SJCRH30 (cell line): ENCODE results near the gene NUP54. TPM values are rescaled to one million over a fixed set of nuclear protein-coding genes. Genes with fewer than 3 reads are reported as not detected.

Experiments
- DNase-seq, 2 experiments: peaks; one replicate each; pipeline ENCODE4 v3.0.0-alpha.2; 2015 to 2020
- H3K27ac ChIP-seq: fragments of 250-450 bp; sonication (Bioruptor Pico); 2 replicates; pipeline ENCODE4 v1.5.1; 2020; ENCODE audit warnings: mild to moderate bottlenecking, moderate library complexity
- H3K27me3 ChIP-seq: fragments of 250-450 bp; sonication (Bioruptor Pico); 2 replicates; pipeline ENCODE4 v1.5.1; 2020; ENCODE audit warnings: mild to moderate bottlenecking, moderate library complexity
- H3K36me3 ChIP-seq: fragments of 250-450 bp; sonication (Bioruptor Pico); 2 replicates; pipeline ENCODE4 v1.5.1; 2020; ENCODE audit warnings: mild to moderate bottlenecking, moderate library complexity
- H3K4me1 ChIP-seq: fragments of 250-450 bp; sonication (Bioruptor Pico); 2 replicates; pipeline ENCODE4 v1.5.1; 2020; ENCODE audit warnings: mild to moderate bottlenecking, moderate library complexity
- H3K4me3 ChIP-seq: fragments of 250-450 bp; sonication (Bioruptor Pico); 2 replicates; pipeline ENCODE4 v1.5.1; 2020; ENCODE audit warnings: mild to moderate bottlenecking, moderate library complexity
- H3K9me3 ChIP-seq: fragments of 250-450 bp; sonication (Bioruptor Pico); replicated peaks from 2 replicates; pipeline ENCODE4 v1.5.1; 2020; ENCODE audit warnings: mild to moderate bottlenecking, moderate library complexity
- total RNA-seq: library from RNA; depleted of rRNA; stranded (reverse); fragments of >200 nt; shearing (Covaris generic); gene quantifications from 2 replicates; pipeline ENCODE4 v1.2.3, GENCODE V29; 2014; rRNA removed

NUP54 gene
- total RNA-seq, 1 experiment from 2014 or later: 117 TPM

GRCh38 chr4:76072760-76073159, 75.4 kb downstream of the NUP54 start:
- no peaks in the 10 kb centered on the region for H3K27me3 ChIP-seq
- H3K9me3 ChIP-seq: no peaks in the 10 kb centered on the region
- H3K36me3 ChIP-seq: no peaks in the 10 kb centered on the region; the same call in 1 of the 2 replicates
- no peak overlapping the region for H3K4me3 ChIP-seq
- no peak overlapping the region for H3K27ac ChIP-seq
- no peak for DNase-seq
- no peaks in the 10 kb centered on the region for H3K4me1 ChIP-seq

DNA sequence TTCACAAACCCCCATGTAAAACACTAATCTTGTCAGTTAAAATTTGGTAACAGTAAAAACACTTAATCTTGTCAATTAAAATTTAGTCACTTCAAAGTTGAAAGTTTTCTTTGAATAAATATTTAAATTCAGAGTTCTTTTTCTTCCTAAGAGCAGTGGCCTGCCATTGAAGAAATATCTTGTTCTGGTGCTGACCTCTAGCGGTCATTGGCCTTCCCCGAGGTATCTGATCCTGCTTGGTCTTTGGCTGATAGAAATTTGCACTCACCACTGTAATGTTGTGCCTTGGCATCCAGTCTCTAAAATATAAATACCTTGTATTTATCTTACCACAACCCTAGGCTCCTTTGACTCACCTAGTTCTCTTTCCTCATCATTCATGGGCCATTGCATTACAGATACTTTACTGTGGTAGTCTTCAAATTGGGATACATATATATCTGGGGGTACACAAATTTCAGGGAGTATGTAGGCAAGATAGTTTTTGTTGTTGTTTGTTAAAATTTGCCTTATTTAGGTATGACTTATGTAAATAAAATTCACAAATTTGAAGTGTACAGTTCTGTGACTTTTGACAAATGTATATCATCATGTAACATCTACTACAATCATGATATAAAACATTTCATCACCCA, 80.4 kb downstream of the NUP54 start:
- Histone ChIP-seq H3K4me1 (no peaks in the 10 kb centered on the region), H3K9me3 (no peaks in the 10 kb centered on the region), H3K36me3 (no peaks in the 10 kb centered on the region), H3K27ac (no peak overlapping the region), H3K27me3 (no peaks in the 10 kb centered on the region), H3K4me3 (no peak overlapping the region)
- peak; percentile 66 to 87 for DNase-seq

GRCh38 chr4:76066546-76066945, 81.7 kb downstream of the NUP54 start:
- no peaks in the 10 kb centered on the region for H3K9me3 ChIP-seq
- H3K36me3 ChIP-seq: no peaks in the 10 kb centered on the region
- no peak overlapping the region for H3K27ac ChIP-seq
- H3K27me3 ChIP-seq: no peaks in the 10 kb centered on the region
- H3K4me3 ChIP-seq: no peak overlapping the region
- no peaks in the 10 kb centered on the region for H3K4me1 ChIP-seq
- no peak for DNase-seq

Other genes with a start within 250 kb of the NUP54 start
- gene PPEF2, start 245.9 kb downstream of the NUP54 start, total RNA-seq: not detected in 2 replicates
- 11.3 and 11.8 TPM in 2 replicates for gene NAAA, start 207.4 kb downstream of the NUP54 start, total RNA-seq
- 63.3 and 67.7 TPM in 2 replicates for gene SDAD1, start 157.5 kb downstream of the NUP54 start, total RNA-seq
- not detected in 2 replicates for gene CXCL9, start 140.9 kb downstream of the NUP54 start, total RNA-seq
- not detected in 2 replicates for gene CXCL10, start 124.9 kb downstream of the NUP54 start, total RNA-seq
- gene CXCL11, start 112.3 kb downstream of the NUP54 start, total RNA-seq: not detected in 2 replicates
- gene ART3, start 73.7 kb downstream of the NUP54 start, total RNA-seq: 6.0 TPM in 2 replicates
- gene SCARB2, start 65.4 kb upstream of the NUP54 start, total RNA-seq: 97.5 and 99.4 TPM in 2 replicates
- 0.02 and 0.28 TPM in 2 replicates for gene FAM47E, start 103.3 kb upstream of the NUP54 start, total RNA-seq
- gene STBD1, start 158.3 kb upstream of the NUP54 start, total RNA-seq: 2.4 and 2.8 TPM in 2 replicates